Measurements from ENCODE around the gene ABCD3.

The ABCD3 gene

GRCh38 chr1:94504601-94505000, 86.4 kb downstream of the ABCD3 start:
- H3K4me3 ChIP-seq (ENCODE audit: control insufficient read depth, low read depth, low read length) = no peak overlapping the region
- TF ChIP-seq, protein P1, sequence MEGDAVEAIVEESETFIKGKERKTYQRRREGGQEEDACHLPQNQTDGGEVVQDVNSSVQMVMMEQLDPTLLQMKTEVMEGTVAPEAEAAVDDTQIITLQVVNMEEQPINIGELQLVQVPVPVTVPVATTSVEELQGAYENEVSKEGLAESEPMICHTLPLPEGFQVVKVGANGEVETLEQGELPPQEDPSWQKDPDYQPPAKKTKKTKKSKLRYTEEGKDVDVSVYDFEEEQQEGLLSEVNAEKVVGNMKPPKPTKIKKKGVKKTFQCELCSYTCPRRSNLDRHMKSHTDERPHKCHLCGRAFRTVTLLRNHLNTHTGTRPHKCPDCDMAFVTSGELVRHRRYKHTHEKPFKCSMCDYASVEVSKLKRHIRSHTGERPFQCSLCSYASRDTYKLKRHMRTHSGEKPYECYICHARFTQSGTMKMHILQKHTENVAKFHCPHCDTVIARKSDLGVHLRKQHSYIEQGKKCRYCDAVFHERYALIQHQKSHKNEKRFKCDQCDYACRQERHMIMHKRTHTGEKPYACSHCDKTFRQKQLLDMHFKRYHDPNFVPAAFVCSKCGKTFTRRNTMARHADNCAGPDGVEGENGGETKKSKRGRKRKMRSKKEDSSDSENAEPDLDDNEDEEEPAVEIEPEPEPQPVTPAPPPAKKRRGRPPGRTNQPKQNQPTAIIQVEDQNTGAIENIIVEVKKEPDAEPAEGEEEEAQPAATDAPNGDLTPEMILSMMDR (IDR thresholded peaks at IDR 0.05; ENCODE audit: control insufficient read depth, insufficient read depth, low read depth, low read length, missing control alignments) = no peak
- DNase-seq (ENCODE audit: low read depth) = no peak

GRCh38 chr1:94512816-94513215, 94.6 kb downstream of the ABCD3 start:
- no peak for DNase-seq (ENCODE audit: low read depth)
- no peak overlapping the region for H3K4me3 ChIP-seq (ENCODE audit: control insufficient read depth, low read depth, low read length)
- TF ChIP-seq, protein P1 (IDR thresholded peaks at IDR 0.05; ENCODE audit: control insufficient read depth, insufficient read depth, low read depth, low read length, missing control alignments) = no peak

DNA sequence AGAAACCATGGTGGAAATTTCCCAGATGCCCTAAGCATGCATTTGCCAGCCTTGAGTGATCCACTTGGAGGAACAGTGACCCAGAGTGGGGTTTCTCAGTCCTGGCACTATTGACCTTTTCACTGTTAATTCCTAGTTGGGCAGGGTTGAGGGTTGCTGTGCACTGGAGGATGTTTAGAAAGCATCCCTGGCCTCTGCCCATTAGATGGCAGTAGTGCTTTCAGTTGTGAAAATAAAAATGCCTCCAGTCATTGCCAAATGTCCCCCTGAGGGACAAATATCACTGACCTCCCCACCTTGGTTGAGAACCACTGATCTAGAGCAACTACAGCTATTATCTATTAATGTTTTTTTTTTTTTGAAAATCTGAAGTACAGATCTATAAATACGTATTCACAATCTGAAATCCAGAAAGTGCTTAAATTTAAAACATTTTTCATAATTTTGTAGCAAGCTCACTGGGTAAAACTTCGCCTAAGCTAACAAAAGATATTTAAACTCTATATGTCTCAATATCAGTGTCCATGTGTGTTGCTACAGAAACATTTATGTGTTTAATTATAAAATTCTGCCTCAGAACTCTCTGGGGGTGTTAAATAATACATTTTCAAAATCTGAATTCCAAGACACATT, 96.0 kb downstream of the ABCD3 start:
- no peak overlapping the region for H3K4me3 ChIP-seq (ENCODE audit: control insufficient read depth, low read depth, low read length)
- TF ChIP-seq, protein P1 (IDR thresholded peaks at IDR 0.05; ENCODE audit: control insufficient read depth, insufficient read depth, low read depth, low read length, missing control alignments) = peak; percentile 75
- DNase-seq (ENCODE audit: low read depth) = no peak

DNA sequence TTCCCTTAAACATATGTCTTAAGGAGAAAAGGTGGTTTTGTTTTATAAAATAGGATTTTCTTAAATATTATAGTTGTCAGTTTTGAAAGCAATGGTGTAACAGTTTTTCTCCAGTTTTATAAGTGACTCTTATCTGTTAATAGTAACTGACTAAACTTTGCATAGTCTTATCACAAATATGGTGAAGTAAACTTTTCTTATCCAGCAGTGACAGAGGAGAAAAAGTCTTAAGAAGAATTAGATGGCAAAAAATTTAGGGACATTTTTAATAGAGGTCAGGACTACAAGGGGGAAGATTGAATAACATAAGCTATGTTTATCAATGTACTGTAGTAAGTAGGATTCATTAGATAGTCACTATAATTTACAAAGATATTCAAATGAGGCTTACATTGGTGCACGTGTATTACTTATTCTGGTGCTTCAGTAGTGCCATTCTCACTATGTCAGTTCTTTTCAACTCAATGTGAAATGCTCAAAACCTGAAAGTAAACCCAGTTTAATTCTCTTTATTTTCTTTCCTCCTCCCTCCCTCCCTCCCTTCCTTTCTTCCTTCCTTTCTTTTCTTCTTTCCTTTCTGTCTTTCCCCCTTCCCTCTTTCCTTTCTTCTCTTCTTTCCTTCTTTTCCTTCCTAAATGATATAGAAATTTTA, 97.2 kb downstream of the ABCD3 start:
- no peak overlapping the region for H3K4me3 ChIP-seq (ENCODE audit: control insufficient read depth, low read depth, low read length)
- TF ChIP-seq, protein P1 (IDR thresholded peaks at IDR 0.05; ENCODE audit: control insufficient read depth, insufficient read depth, low read depth, low read length, missing control alignments) = no peak
- DNase-seq (ENCODE audit: low read depth) = no peak

- H3K4me3 ChIP-seq (ENCODE audit: control insufficient read depth, low read depth, low read length) = no peak overlapping the region
- TF ChIP-seq, protein P1 (IDR thresholded peaks at IDR 0.05; ENCODE audit: control insufficient read depth, insufficient read depth, low read depth, low read length, missing control alignments) = no peak
- no peak for DNase-seq (ENCODE audit: low read depth)
These were observed 101.2 kb downstream of the ABCD3 start for GRCh38 chr1:94519351-94519750.

DNA sequence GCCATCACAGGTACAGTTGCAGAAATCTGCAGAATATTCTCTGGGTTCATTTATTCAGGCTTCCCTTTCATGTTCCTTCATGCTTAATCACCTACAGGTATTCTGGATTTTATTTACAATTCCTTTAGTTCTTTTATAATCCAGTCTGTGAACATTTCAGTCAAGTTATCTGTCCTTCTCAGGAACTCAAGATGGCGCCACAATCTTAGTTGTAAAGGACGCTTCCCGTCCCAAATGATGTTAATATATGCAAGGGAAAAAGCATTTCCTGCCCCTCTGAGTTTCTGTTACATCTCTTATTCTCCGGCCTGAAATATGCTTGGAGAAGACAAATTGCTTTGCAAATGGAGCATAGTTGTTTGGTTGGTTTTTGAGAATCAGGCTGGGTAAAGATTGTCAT, 104.1 kb downstream of the ABCD3 start:
- no peak overlapping the region for H3K4me3 ChIP-seq (ENCODE audit: control insufficient read depth, low read depth, low read length)
- TF ChIP-seq, protein P1 (IDR thresholded peaks at IDR 0.05; ENCODE audit: control insufficient read depth, insufficient read depth, low read depth, low read length, missing control alignments) = peak; percentile 63
- peak; percentile 40 for DNase-seq (ENCODE audit: low read depth)
